RCC 7860 (cell line): ENCODE measurements around the gene SPON1.
"Not testable (repeated sequence)": the region's sequence is repeated elsewhere in the genome, so short reads cannot be mapped to it uniquely, and the experiment has no call there.

Source experiments
- DNase-seq: peaks from one replicate; pipeline ENCODE4 v3.0.0-alpha.2; 2015; ENCODE audit warnings: low spot score
- FAIRE-seq: peaks from 2 replicates; lab custom pipeline; 2012; peaks lifted over from hg19 to GRCh38; lab: Jason Lieb, UNC

The SPON1 gene

GRCh38 chr11:14112721-14113120 lies 150.2 kb downstream of the SPON1 start:
- DNase-seq: no peak
- no peak for FAIRE-seq

GRCh38 chr11:14114269-14114668 lies 151.7 kb downstream of the SPON1 start:
- FAIRE-seq: no peak
- DNase-seq: no peak

GRCh38 chr11:14114786-14115185 lies 152.3 kb downstream of the SPON1 start:
- FAIRE-seq: no peak

GRCh38 chr11:14117632-14118031 lies 155.1 kb downstream of the SPON1 start:
- DNase-seq (no peak), FAIRE-seq (no peak)

More at GRCh38 chr11:14114786-14115185, 152.3 kb downstream of the SPON1 start:
- DNase-seq: no peak

- FAIRE-seq (no peak), DNase-seq (no peak)
These were observed 155.5 kb downstream of the SPON1 start for GRCh38 chr11:14118072-14118471.

- FAIRE-seq (no peak), DNase-seq (no peak)
These were observed 156.8 kb downstream of the SPON1 start for GRCh38 chr11:14119357-14119756.

- FAIRE-seq (no peak), DNase-seq (no peak)
These were observed 161.8 kb downstream of the SPON1 start for GRCh38 chr11:14124350-14124749.

GRCh38 chr11:14124886-14125285 lies 162.4 kb downstream of the SPON1 start:
- DNase-seq: no peak
- no peak for FAIRE-seq

- DNase-seq (no peak), FAIRE-seq (no peak)
These were observed 163.0 kb downstream of the SPON1 start for GRCh38 chr11:14125529-14125928.

GRCh38 chr11:14127679-14128078 lies 165.2 kb downstream of the SPON1 start:
- DNase-seq: no peak
- FAIRE-seq: no peak

GRCh38 chr11:14132312-14132711 lies 169.8 kb downstream of the SPON1 start:
- DNase-seq: no peak

GRCh38 chr11:14133381-14133780 lies 170.9 kb downstream of the SPON1 start:
- no peak for DNase-seq
- FAIRE-seq: no peak

More at GRCh38 chr11:14132312-14132711, 169.8 kb downstream of the SPON1 start:
- FAIRE-seq: no peak

- FAIRE-seq (no peak), DNase-seq (no peak)
These were observed 174.0 kb downstream of the SPON1 start for GRCh38 chr11:14136561-14136960.

GRCh38 chr11:14137284-14137683 lies 174.8 kb downstream of the SPON1 start:
- FAIRE-seq (no peak), DNase-seq (no peak)

- no peak for DNase-seq
- no peak for FAIRE-seq
These were observed 178.5 kb downstream of the SPON1 start for GRCh38 chr11:14140991-14141390.

GRCh38 chr11:14141676-14142075 lies 179.2 kb downstream of the SPON1 start:
- FAIRE-seq (no peak), DNase-seq (no peak)

GRCh38 chr11:14144934-14145333 lies 182.4 kb downstream of the SPON1 start:
- DNase-seq (no peak), FAIRE-seq (no peak)

- DNase-seq: no peak
- no peak for FAIRE-seq
These were observed 186.2 kb downstream of the SPON1 start for GRCh38 chr11:14148653-14149273.

GRCh38 chr11:14149683-14150082 lies 187.2 kb downstream of the SPON1 start:
- FAIRE-seq: no peak
- no peak for DNase-seq

- FAIRE-seq: no peak
- no peak for DNase-seq
These were observed 188.4 kb downstream of the SPON1 start for GRCh38 chr11:14150878-14151277.

- not testable (repeated sequence) for DNase-seq, FAIRE-seq
These were observed 191.6 kb downstream of the SPON1 start for GRCh38 chr11:14154103-14154502.

- FAIRE-seq (no peak), DNase-seq (no peak)
These were observed 195.9 kb downstream of the SPON1 start for GRCh38 chr11:14158393-14158792.

GRCh38 chr11:14163576-14163975 lies 201.1 kb downstream of the SPON1 start:
- DNase-seq (no peak), FAIRE-seq (no peak)
